Mononuclear cell (primary cell): Measurements from ENCODE around the gene PLAGL2. TPM values are rescaled to one million over a fixed set of nuclear protein-coding genes. Genes with fewer than 3 reads are reported as not detected.
"Not testable (repeated sequence)": the region's sequence is repeated elsewhere in the genome, so short reads cannot be mapped to it uniquely, and the experiment has no call there.

Source experiments
- H3K27me3 ChIP-seq: 2 replicates; pipeline ENCODE4 v1.6.0; 2011; ENCODE audit warnings: low read length, control low read depth; ENCODE audit not compliant: insufficient read depth
- H3K4me1 ChIP-seq: 2 replicates; pipeline ENCODE4 v1.5.1; 2011; ENCODE audit warnings: mild to moderate bottlenecking, low read length, control low read depth; ENCODE audit not compliant: insufficient read depth
- H3K4me3 ChIP-seq: 2 replicates; pipeline ENCODE4 v1.5.1; 2011; ENCODE audit warnings: mild to moderate bottlenecking, low read length, moderate library complexity
- H3K9me3 ChIP-seq: 2 replicates; pipeline ENCODE4 v1.5.1; 2011; ENCODE audit warnings: low read depth, mild to moderate bottlenecking, control low read depth, low read length
- total RNA-seq: library from RNA; depleted of rRNA; stranded (reverse); fragments of >200 nt; gene quantifications from one replicate; pipeline ENCODE4 v1.2.3, GENCODE V29; 2012

Gene PLAGL2
- total RNA-seq, 1 donor, result 14.1 TPM

DNA sequence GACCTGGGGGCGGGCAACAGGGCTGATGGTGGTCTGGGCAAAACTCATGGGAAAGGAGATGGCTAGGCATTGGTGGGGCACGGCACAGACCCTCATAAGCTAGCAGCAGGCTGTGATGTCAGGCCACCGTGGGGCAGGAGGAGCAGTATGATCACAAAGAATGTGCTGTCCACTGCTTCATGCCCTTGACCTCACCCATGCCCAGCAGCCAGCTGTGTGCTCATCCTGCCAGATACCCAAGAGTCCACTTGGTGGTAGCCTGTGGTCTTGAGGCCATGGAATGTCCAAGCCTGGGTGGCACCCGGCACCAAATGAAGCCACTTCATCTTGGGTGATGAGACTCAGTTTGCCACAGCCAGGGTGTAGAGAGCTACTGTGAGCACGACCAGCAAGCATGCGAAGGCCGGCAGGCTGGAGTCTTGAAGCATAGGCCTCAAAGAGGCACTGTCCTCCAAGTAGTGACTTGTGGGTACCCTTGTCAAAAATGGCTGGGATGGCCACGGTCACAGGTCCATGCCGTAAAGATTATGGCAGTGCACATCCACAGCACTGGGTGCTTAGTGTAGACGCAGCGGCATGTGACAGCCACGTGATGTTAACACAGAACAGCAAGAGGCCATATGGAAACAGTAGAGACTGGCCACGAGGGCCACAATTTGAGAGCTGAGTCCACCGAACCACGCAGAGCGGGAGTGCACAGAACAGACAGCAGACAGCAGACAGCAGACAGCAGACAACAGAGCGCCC lies 19.0 kb downstream of the PLAGL2 start:
- Histone ChIP-seq H3K27me3 (no peaks in the 10 kb centered on the region), H3K4me1 (peaks cover 20% of the 10 kb centered on the region), H3K9me3 (no peaks in the 10 kb centered on the region), H3K4me3 (no peak overlapping the region)

DNA sequence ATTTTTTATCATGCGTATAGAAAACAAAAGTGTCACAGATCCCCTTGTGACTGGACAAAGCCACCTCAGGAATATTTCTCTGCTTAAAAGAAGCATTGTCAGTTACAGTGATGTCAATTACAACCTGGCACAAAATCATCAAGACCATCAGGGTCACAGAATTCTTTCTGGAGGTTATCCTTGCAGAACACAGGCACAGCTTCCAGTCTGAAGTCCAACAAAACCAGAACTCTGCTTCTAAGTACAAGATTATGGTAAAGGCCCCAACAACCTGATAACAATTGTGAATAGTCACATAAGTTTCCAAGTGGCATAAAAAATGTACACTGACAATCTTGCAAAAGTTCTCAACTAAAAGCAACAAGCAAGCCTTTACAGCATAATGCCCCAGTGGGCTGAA lies 21.0 kb downstream of the PLAGL2 start:
- Histone ChIP-seq H3K27me3 (no peaks in the 10 kb centered on the region), H3K4me3 (no peak overlapping the region), H3K4me1 (peaks cover 20% of the 10 kb centered on the region), H3K9me3 (no peaks in the 10 kb centered on the region)

DNA sequence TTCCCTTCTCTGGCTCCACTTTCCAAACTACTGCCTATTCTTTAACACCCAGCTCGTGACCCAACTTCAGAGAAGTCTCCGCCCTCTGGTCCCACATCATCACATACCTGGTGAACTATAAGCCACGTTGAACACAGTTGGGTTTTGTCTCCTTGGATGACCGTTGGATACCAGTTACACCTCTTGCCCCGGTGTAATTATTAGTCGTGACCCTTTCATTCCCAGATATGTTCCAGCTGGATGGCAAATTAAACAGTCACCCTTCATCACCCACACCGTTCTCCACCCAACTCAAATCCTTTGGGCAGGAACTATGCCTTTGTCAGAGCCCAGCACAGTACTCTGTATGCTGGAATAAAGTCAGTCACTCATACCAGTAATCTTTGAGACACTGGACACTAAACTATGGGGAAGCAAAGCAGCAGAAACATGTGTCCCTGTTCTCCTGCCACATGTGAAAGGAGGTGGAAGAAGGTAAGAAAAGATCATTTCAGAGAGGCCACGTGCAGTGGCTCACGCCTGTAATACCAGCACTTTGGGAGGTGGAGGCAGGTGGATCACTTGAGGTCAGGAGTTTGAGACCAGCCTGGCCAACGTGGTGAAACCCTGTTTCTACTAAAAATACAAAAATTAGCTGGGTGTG lies 22.5 kb downstream of the PLAGL2 start:
- Histone ChIP-seq H3K27me3 (no peaks in the 10 kb centered on the region), H3K4me3 (no peak overlapping the region), H3K9me3 (no peaks in the 10 kb centered on the region), H3K4me1 (peaks cover 14% of the 10 kb centered on the region)

DNA sequence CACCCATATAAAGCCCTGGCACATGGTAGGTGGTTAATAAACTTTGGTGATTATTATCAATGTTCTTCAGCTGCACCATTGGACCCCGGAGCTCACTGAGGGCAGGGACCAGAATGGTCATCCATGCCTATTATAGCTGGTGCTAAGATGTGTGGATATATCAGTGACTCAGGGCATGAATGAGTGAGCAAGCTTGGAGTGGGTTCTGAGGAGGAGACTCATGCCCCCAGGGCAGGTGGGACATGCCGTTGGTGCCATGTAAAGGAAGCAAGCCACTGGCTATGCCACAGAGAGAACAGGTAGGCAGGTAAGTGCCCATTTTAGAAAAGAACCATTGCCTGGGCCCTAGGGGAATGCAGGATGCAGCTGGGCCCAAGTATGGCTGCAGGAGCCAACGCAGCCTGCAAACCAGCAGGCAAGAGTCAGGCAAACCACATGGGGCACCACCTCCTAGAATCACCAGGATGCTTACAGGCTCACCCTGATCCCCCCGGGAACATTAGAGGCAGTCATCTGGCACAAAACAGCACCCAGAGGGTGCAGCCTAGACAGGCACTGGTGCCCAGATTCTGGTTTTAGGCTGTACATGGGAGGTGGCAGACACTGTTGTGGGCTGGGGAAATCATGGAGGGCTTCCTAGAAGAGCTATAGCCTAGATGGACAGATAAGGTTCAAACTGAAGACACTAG lies 23.5 kb downstream of the PLAGL2 start:
- no peak overlapping the region for H3K4me3 ChIP-seq
- H3K9me3 ChIP-seq, result no peaks in the 10 kb centered on the region
- peaks cover 7% of the 10 kb centered on the region for H3K4me1 ChIP-seq
- no peaks in the 10 kb centered on the region for H3K27me3 ChIP-seq

DNA sequence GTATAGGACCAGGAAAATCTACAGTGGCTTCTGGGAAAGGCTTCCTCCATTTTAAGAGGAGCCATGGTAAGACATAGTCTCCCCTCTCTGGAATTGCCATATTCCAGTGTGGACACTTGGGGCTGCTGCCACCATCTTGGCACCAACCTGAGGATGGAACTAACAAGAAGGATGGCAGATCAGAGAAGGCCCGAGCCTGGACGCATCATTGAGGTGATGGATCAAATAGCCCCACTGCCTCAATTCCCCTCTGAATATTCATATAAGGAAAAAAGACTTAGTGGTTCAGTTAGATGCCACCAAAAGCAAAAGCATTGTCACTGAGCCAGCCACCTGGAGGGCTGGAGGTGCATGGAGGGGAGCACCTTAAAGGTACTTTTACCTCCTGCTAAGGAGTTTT lies 25.9 kb downstream of the PLAGL2 start:
- no peaks in the 10 kb centered on the region for H3K9me3 ChIP-seq

DNA sequence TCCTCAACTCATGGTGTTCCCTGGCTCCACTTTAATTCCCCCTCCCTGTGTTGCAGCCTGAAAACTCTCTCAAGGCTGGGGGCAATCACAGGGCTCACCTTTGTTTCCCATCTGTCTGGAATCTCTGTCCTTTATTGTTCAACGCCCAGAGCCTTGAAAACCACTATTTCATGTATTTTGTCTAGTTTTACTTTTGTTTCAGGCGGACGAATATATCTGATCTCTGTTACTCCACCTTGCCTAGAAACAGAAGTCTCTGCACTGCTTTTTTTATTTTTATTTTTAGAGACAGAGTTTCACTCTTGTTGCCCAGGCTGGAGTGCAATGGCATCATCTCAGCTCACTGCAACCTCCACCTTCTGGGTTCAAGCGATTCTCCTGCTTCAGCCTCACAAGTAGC lies 27.6 kb downstream of the PLAGL2 start:
- Histone ChIP-seq H3K4me1 (no peaks in the 10 kb centered on the region), H3K4me3 (no peak overlapping the region), H3K9me3 (no peaks in the 10 kb centered on the region), H3K27me3 (no peaks in the 10 kb centered on the region)

More for the DNA sequence above, 25.9 kb downstream of the PLAGL2 start:
- Histone ChIP-seq H3K4me3 (no peak overlapping the region), H3K27me3 (no peaks in the 10 kb centered on the region), H3K4me1 (no peaks in the 10 kb centered on the region)

DNA sequence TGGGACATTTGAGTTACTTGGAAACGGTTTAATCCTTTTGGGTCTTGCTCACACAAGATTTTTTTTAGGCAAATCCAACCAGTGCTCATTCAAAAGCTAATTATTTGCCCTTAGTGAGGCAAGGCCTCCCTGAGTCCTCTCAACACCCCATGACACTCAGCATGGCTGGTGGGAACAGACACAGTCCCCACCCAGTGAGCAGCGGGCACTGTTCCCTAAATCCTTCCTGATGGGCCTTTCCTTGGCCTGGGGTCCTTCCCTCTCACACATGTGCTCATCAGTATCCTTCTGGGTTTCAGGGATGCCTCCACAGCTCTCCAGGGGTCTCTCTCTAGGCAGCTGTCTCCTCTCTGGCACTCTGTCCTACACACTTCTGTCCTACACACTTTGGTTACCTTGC lies 28.0 kb downstream of the PLAGL2 start:
- Histone ChIP-seq H3K4me3 (no peak overlapping the region), H3K9me3 (no peaks in the 10 kb centered on the region), H3K4me1 (no peaks in the 10 kb centered on the region), H3K27me3 (no peaks in the 10 kb centered on the region)

DNA sequence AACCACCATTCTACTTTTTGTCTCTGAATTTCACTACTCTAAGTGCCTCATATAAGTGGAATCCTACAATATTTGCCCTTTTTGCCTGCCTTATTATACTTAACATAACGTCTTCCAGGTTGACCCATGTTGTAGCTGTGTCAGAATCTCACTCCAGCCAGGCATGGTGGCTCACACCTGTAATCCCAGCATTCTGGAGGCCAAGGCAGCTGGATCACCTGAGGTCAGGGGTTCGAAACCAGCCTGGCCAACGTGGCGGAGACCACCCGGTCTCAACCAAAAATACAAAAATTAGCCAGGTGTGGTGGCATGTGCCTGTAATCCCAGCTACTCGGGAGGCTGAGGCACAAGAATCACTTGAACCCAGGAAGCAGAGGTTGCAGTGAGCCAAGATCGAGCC lies 29.8 kb downstream of the PLAGL2 start:
- H3K4me1 ChIP-seq, H3K9me3 ChIP-seq, H3K4me3 ChIP-seq, H3K27me3 ChIP-seq: not testable (repeated sequence)

DNA sequence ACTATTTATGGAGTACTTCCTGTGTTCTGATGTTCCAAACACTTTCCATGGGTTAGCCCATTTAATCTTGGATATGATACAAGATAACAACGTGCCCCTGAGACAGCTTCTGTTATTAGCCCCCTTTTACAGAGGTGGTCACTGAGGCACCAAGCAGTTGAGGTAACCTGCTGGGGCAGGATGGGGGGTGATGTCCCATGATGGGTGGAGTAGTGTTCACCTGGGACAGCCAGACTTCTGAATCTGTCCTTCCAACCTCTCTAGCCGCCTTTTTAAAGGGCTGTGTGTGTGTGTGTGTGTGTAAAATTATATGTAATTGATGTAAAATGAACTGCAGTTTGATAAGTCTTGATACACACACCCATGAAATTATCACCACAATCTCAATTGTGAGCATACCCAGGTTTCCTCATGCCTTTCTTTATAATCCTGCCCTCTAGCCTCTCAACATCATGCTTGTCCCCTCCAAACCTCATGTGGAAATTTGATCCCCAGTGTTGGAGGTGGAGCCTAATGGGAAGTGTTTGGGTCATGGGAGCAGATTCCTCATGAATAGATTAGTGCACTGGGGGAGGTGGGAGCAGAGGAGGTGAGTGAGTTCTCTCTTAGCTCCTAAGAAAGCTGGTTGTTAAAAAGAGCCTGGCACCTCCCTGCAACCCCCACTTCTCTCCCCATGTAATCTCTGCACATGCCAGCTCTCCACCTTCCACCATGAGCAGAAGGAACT lies 39.2 kb downstream of the PLAGL2 start:
- no peaks in the 10 kb centered on the region for H3K9me3 ChIP-seq

DNA sequence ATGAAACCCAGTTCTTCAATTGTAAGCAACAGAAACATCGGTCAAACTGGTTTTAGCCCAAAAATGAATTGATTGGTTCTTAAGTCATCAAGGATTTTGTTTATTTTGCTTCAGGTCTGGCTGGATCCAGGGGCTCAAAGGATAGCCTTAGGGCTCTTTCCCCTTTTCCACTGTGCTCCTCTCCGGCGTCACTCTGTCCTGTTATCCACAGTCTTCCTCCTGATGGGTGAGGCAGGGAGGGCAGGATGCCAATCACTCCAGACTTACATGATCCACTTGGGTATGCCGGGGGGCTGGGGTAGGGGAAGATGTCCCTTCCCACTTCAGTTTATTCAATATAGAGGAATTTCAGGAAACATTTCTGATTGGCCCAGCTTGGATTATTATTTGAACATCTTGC lies 40.0 kb downstream of the PLAGL2 start:
- Histone ChIP-seq H3K9me3 (no peaks in the 10 kb centered on the region), H3K27me3 (no peaks in the 10 kb centered on the region), H3K4me1 (no peaks in the 10 kb centered on the region), H3K4me3 (no peak overlapping the region)

More for the DNA sequence above, 39.2 kb downstream of the PLAGL2 start:
- Histone ChIP-seq H3K4me1 (no peaks in the 10 kb centered on the region), H3K4me3 (no peak overlapping the region), H3K27me3 (no peaks in the 10 kb centered on the region)

DNA sequence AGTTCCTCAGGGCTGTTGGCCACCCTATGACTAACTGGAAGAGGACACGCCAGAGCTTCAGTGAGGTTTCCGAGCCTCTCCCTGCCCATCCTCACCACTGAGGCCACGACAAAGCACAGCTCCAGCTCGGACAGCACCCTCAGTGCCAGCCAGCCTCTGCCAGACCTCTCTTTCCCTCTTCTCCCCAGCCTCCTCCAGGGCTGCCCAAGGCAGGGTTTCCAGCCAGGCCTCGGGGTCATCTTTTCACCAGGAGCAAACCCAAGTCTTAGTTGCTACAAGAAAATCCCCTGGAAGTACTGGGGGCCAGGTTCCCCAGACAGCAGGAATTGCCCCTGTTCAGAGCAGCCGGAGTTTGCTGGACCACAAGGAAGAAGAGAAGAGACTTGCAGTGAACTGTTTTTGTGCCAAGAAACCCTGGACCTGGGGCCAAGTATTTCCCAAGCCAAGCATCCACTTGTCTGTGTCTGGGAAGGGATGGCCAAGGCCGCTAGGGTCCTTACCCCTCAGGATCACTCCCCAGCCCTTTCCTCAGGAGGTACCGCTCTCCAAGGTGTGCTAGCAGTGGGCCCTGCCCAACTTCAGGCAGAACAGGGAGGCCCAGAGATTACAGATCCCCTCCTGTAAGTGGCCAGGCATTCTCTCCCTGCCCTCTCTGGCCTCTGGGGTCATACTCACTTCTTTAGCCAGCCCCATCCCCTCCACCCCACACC lies 41.6 kb downstream of the PLAGL2 start:
- Histone ChIP-seq H3K4me3 (no peak overlapping the region), H3K9me3 (no peaks in the 10 kb centered on the region), H3K27me3 (no peaks in the 10 kb centered on the region), H3K4me1 (no peaks in the 10 kb centered on the region)

DNA sequence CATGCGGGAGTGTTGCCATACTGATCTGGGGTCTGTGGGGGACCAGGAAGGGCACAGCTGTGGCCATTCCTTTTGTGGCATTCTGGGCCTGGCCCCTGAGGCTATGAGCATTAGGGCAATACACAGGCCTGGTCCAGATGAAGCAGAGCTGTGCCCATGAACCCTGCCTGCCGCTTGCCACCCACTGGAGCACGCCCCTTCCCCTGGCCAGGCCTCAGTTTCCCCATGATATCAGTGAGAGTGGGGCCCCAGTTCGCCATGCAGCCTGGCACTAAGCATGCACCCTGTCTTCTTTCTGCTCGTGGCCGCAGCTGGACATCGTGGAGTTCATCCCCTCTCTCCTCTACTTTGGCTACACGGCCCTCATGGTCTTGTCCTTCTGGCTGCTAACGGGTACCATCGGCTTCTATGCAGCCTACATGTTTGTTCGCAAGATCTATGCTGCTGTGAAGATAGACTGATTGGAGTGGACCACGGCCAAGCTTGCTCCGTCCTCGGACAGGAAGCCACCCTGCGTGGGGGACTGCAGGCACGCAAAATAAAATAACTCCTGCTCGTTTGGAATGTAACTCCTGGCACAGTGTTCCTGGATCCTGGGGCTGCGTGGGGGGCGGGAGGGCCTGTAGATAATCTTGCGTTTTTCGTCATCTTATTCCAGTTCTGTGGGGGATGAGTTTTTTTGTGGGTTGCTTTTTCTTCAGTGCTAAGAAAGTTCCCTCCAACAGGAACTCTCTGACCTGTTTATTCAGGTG lies 42.4 kb downstream of the PLAGL2 start:
- no peaks in the 10 kb centered on the region for H3K27me3 ChIP-seq
- no peaks in the 10 kb centered on the region for H3K9me3 ChIP-seq
- H3K4me3 ChIP-seq, result no peak overlapping the region
- H3K4me1 ChIP-seq, result no peaks in the 10 kb centered on the region

DNA sequence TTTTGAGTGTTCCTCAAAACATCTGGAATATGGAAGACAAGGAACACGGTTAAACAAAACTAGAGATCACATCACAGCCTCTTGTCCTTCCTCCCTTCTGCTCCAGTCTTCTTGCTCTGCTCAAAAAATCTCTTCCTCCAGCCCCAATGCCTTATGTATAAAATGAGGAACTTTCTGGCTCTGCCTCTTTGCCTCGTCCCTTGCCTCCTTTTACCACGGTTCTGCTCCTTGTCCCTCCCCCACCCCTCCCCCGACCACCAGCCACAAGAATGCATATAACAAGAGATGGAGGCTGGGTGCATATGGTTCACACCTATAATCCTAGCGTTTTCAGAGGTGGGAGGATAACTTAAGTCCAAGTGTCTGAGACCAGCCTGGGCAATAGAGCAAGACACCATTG lies 43.6 kb downstream of the PLAGL2 start:
- H3K9me3 ChIP-seq, result no peaks in the 10 kb centered on the region
- no peaks in the 10 kb centered on the region for H3K27me3 ChIP-seq
- no peaks in the 10 kb centered on the region for H3K4me1 ChIP-seq
- H3K4me3 ChIP-seq, result no peak overlapping the region

DNA sequence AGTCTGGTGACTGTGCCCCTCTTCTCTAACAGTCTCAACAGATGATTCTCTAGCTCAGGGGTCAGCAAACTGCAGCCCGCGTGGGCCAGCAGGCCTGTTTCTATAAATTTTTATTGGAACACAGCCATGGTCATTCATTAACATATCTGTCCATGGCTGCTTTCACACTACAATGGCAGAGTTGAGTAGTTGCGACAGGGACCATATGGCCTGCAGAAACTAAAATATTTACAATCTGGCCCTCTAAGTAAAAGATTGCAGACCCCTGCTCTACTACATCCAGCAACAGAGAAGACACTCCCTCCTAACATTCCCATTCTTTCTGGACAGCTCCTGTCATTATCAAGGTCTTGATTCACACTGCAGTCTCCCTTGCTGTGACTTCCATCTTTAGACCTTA lies 45.2 kb downstream of the PLAGL2 start:
- Histone ChIP-seq H3K9me3 (no peaks in the 10 kb centered on the region), H3K27me3 (no peaks in the 10 kb centered on the region), H3K4me3 (no peak overlapping the region), H3K4me1 (no peaks in the 10 kb centered on the region)
